NCI-H345 (cell line): ENCODE measurements around the gene OR6P1.

ENCODE experiments used
- DNase-seq: peaks from one replicate; lab custom pipeline; 2025; lab: John Stamatoyannopoulos, UW

The OR6P1 gene

GRCh38 chr1:158570480-158570879, at the start of gene OR6P1:
TSS of gene OR6P1 (minus strand) at chr1:158570580. CDS start at chr1:158563604, 6,976 bp downstream.
- DNase-seq, result no peak

GRCh38 chr1:158613764-158614163, 43.4 kb upstream of the OR6P1 start:
- no peak for DNase-seq

GRCh38 chr1:158611916-158612315, 41.5 kb upstream of the OR6P1 start:
- DNase-seq, result no peak

GRCh38 chr1:158607296-158607695, 36.9 kb upstream of the OR6P1 start:
- no peak for DNase-seq

- DNase-seq, result no peak
Measured at GRCh38 chr1:158604968-158605367, 34.6 kb upstream of the OR6P1 start, which contains the start of gene OR10Z1. TSS of gene OR10Z1 (plus strand) at chr1:158605268. CDS start at chr1:158606439, 1,171 bp downstream.

GRCh38 chr1:158600735-158601134, 30.4 kb upstream of the OR6P1 start:
- DNase-seq, result no peak

GRCh38 chr1:158586942-158587341, 16.6 kb upstream of the OR6P1 start:
- no peak for DNase-seq

- DNase-seq, result no peak
Measured at GRCh38 chr1:158583962-158584361, 13.6 kb upstream of the OR6P1 start.

- no peak for DNase-seq
Measured at GRCh38 chr1:158579733-158580132, 9.4 kb upstream of the OR6P1 start, which contains the start of gene OR10X1. TSS of gene OR10X1 (minus strand) at chr1:158579899. CDS start at chr1:158579899, 0 bp downstream.

GRCh38 chr1:158577561-158577960, 7.2 kb upstream of the OR6P1 start:
- DNase-seq, result no peak

- no peak for DNase-seq
Measured at GRCh38 chr1:158572226-158572625, 1.8 kb upstream of the OR6P1 start.

- no peak for DNase-seq
Measured at GRCh38 chr1:158564608-158565007, 5.8 kb downstream of the OR6P1 start.

- DNase-seq, result no peak
Measured at GRCh38 chr1:158563853-158564252, 6.5 kb downstream of the OR6P1 start.

- no peak for DNase-seq
Measured at GRCh38 chr1:158559696-158560095, 10.7 kb downstream of the OR6P1 start.

- no peak for DNase-seq
Measured at GRCh38 chr1:158554352-158554751, 16.0 kb downstream of the OR6P1 start, which contains the start of gene OR6Y1. TSS of gene OR6Y1 (minus strand) at chr1:158554405. CDS start at chr1:158548105, 6,300 bp downstream.

GRCh38 chr1:158552296-158552695, 18.1 kb downstream of the OR6P1 start:
- DNase-seq, result no peak

GRCh38 chr1:158547533-158547932, 22.8 kb downstream of the OR6P1 start:
- DNase-seq, result no peak

GRCh38 chr1:158537609-158538008, 32.8 kb downstream of the OR6P1 start:
- no peak for DNase-seq

GRCh38 chr1:158534496-158534895, 35.9 kb downstream of the OR6P1 start:
- no peak for DNase-seq

- DNase-seq, result peak; percentile 18
Measured at GRCh38 chr1:158527190-158527815, 43.1 kb downstream of the OR6P1 start.

- DNase-seq, result no peak
Measured at GRCh38 chr1:158521666-158522058, 48.7 kb downstream of the OR6P1 start.

GRCh38 chr1:158520955-158521665, 49.3 kb downstream of the OR6P1 start:
- DNase-seq, result no peak

GRCh38 chr1:158520021-158520420, 50.4 kb downstream of the OR6P1 start:
- DNase-seq, result no peak
